ENCODE results near the gene TTLL7. TPM values are rescaled to one million over a fixed set of nuclear protein-coding genes. Genes with fewer than 3 reads are reported as not detected.

TTLL7 gene
- total RNA-seq, 1 experiment from 2014 or later: 2.0 TPM

GRCh38 chr1:84031802-84032327, 32.9 kb upstream of the TTLL7 start:
- no peak overlapping the region for H3K27ac Mint-ChIP-seq (ENCODE audit: low read depth, unreplicated experiment)
- no peak overlapping the region for H3K4me3 Mint-ChIP-seq (ENCODE audit: unreplicated experiment)
- TF ChIP-seq, protein P1, sequence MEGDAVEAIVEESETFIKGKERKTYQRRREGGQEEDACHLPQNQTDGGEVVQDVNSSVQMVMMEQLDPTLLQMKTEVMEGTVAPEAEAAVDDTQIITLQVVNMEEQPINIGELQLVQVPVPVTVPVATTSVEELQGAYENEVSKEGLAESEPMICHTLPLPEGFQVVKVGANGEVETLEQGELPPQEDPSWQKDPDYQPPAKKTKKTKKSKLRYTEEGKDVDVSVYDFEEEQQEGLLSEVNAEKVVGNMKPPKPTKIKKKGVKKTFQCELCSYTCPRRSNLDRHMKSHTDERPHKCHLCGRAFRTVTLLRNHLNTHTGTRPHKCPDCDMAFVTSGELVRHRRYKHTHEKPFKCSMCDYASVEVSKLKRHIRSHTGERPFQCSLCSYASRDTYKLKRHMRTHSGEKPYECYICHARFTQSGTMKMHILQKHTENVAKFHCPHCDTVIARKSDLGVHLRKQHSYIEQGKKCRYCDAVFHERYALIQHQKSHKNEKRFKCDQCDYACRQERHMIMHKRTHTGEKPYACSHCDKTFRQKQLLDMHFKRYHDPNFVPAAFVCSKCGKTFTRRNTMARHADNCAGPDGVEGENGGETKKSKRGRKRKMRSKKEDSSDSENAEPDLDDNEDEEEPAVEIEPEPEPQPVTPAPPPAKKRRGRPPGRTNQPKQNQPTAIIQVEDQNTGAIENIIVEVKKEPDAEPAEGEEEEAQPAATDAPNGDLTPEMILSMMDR (IDR thresholded peaks at IDR 0.05; ENCODE audit: unreplicated experiment): no peak
- peaks cover 4% of the 10 kb centered on the region for H3K36me3 Mint-ChIP-seq (ENCODE audit: insufficient read depth, unreplicated experiment)
- ChIA-PET POLR2A (no interaction called here), CTCF (interaction anchor here (0.7 kb wide), 1 partner anchor 362 kb away, joined by 3 read pairs; no protein-coding TSS in a partner anchor)
- intact Hi-C loops (cut with micrococcal nuclease): no loop called here
- peaks cover 7% of the 10 kb centered on the region for H3K9me3 Mint-ChIP-seq (ENCODE audit: unreplicated experiment)
- no peaks in the 10 kb centered on the region for H3K27me3 Mint-ChIP-seq (ENCODE audit: insufficient read depth, unreplicated experiment)
- BruUV-seq (replicated peaks): no TSS peak
- no peaks in the 10 kb centered on the region for H3K4me1 Mint-ChIP-seq (ENCODE audit: insufficient read depth, unreplicated experiment)
- DNase-seq (ENCODE audit: unreplicated experiment): no peak

- Mint-ChIP-seq H3K27me3 (ENCODE audit: insufficient read depth, unreplicated experiment) (no peaks in the 10 kb centered on the region), H3K4me3 (ENCODE audit: unreplicated experiment) (no peak overlapping the region), H3K4me1 (ENCODE audit: insufficient read depth, unreplicated experiment) (no peaks in the 10 kb centered on the region), H3K36me3 (ENCODE audit: insufficient read depth, unreplicated experiment) (peaks cover 1% of the 10 kb centered on the region), H3K9me3 (ENCODE audit: unreplicated experiment) (peaks cover 7% of the 10 kb centered on the region), H3K27ac (ENCODE audit: low read depth, unreplicated experiment) (no peak overlapping the region)
- ChIA-PET CTCF (no interaction called here), POLR2A (no interaction called here)
- no peak for DNase-seq (ENCODE audit: unreplicated experiment)
- intact Hi-C loops (cut with micrococcal nuclease): no loop called here
- no TSS peak for BruUV-seq (replicated peaks)
- TF ChIP-seq, protein P1 (IDR thresholded peaks at IDR 0.05; ENCODE audit: unreplicated experiment): no peak
Measured at GRCh38 chr1:84027368-84027767, 28.4 kb upstream of the TTLL7 start.

DNA sequence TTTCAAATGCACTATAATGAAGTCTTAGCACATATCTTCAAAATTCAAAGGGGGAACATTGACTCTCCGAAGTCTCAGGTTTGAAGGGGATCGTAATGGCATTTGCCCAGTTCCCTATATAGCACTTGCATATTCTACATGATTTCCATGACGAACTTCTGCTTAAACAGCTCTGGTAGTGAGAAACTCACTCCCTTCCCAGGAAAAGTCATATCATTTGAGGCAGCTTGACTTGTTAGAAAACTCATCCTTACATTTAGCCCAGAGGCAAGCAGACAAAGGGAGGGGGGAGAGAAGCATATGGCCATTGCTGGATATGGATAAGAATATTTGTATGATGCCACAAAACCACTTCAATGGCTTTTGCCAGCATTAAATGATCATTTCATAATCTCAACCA, 27.0 kb upstream of the TTLL7 start:
- Mint-ChIP-seq H3K27me3 (ENCODE audit: insufficient read depth, unreplicated experiment) (no peaks in the 10 kb centered on the region), H3K4me1 (ENCODE audit: insufficient read depth, unreplicated experiment) (no peaks in the 10 kb centered on the region), H3K4me3 (ENCODE audit: unreplicated experiment) (no peak overlapping the region), H3K36me3 (ENCODE audit: insufficient read depth, unreplicated experiment) (no peaks in the 10 kb centered on the region), H3K27ac (ENCODE audit: low read depth, unreplicated experiment) (no peak overlapping the region), H3K9me3 (ENCODE audit: unreplicated experiment) (peaks cover 7% of the 10 kb centered on the region)
- POLR2A ChIA-PET: no interaction called here
- CTCF ChIA-PET: no interaction called here
- no TSS peak for BruUV-seq (replicated peaks)
- intact Hi-C loops (cut with micrococcal nuclease): no loop called here
- DNase-seq (ENCODE audit: unreplicated experiment): no peak
- TF ChIP-seq, protein P1 (IDR thresholded peaks at IDR 0.05; ENCODE audit: unreplicated experiment): no peak

GRCh38 chr1:84021822-84022221, 22.9 kb upstream of the TTLL7 start:
- Mint-ChIP-seq H3K4me1 (ENCODE audit: insufficient read depth, unreplicated experiment) (no peaks in the 10 kb centered on the region), H3K9me3 (ENCODE audit: unreplicated experiment) (no peaks in the 10 kb centered on the region), H3K4me3 (ENCODE audit: unreplicated experiment) (no peak overlapping the region), H3K27ac (ENCODE audit: low read depth, unreplicated experiment) (no peak overlapping the region), H3K27me3 (ENCODE audit: insufficient read depth, unreplicated experiment) (no peaks in the 10 kb centered on the region), H3K36me3 (ENCODE audit: insufficient read depth, unreplicated experiment) (no peaks in the 10 kb centered on the region)
- ChIA-PET CTCF (no interaction called here), POLR2A (no interaction called here)
- no TSS peak for BruUV-seq (replicated peaks)
- no peak for DNase-seq (ENCODE audit: unreplicated experiment)
- intact Hi-C loops (cut with micrococcal nuclease): no loop called here
- TF ChIP-seq, protein P1 (IDR thresholded peaks at IDR 0.05; ENCODE audit: unreplicated experiment): no peak
